Thymus (tissue), 11 donors: ENCODE data around the gene PDP2. TPM values are rescaled to one million over a fixed set of nuclear protein-coding genes. Genes with fewer than 3 reads are reported as not detected.

ENCODE experiments used
- DNase-seq, 9 donors: peaks; one replicate each; pipeline ENCODE4 v3.0.0-alpha.2; 2013; ENCODE audit warnings: low spot score in 9 of 9, low read depth in 6 of 9, missing footprints in 1 of 9
- H3K27ac ChIP-seq, 2 donors: one replicate each; pipeline ENCODE4 v1.5.1; 2013; ENCODE audit warnings: control low read depth in 1 of 2, low read depth in 1 of 2, low read length in 1 of 2, mild to moderate bottlenecking in 1 of 2, moderate library complexity in 1 of 2
- H3K27me3 ChIP-seq, 2 donors: one replicate each; pipeline ENCODE4 v1.5.1; 2013; ENCODE audit warnings: low read length in 1 of 2; ENCODE audit not compliant: control insufficient read depth in 2 of 2, insufficient read depth in 1 of 2
- H3K36me3 ChIP-seq, 2 donors: one replicate each; pipeline ENCODE4 v1.5.1; 2013; ENCODE audit warnings: low read length in 1 of 2, mild to moderate bottlenecking in 1 of 2, moderate library complexity in 1 of 2; ENCODE audit not compliant: control insufficient read depth in 2 of 2, insufficient read depth in 2 of 2
- H3K4me1 ChIP-seq, 2 donors: one replicate each; pipeline ENCODE4 v1.5.1; 2013; ENCODE audit warnings: low read length in 2 of 2; ENCODE audit not compliant: control insufficient read depth in 2 of 2, insufficient read depth in 2 of 2
- H3K4me3 ChIP-seq, 2 donors: one replicate each; pipeline ENCODE4 v1.5.1; 2013; ENCODE audit warnings: low read length in 2 of 2, control low read depth in 1 of 2, mild to moderate bottlenecking in 1 of 2
- H3K9me3 ChIP-seq, 2 donors: one replicate each; pipeline ENCODE4 v1.5.1; 2013; ENCODE audit warnings: low read length in 1 of 2, mild to moderate bottlenecking in 1 of 2; ENCODE audit not compliant: control insufficient read depth in 2 of 2, insufficient read depth in 1 of 2
- WGBS: extraction: QIAGEN DNeasy Blood & Tissue Kit; methylation state at CpG from one replicate; pipeline ENCODE4 v1.1.7; 2013; 5-methylcytosine and 5-hydroxymethylcytosine counted together
- polyA plus RNA-seq: library from polyadenylated mRNA; stranded (reverse); fragments of 200-250 nt; gene quantifications from one replicate; pipeline ENCODE4 v1.2.3, GENCODE V29; 2013
- total RNA-seq: library from RNA; stranded (reverse); fragments of 120-200 nt; gene quantifications from one replicate; pipeline ENCODE4 v1.2.4, GENCODE V29; 2013
- donor health status: healthy.

The PDP2 gene
- total and polyA plus RNA-seq, 2 donors: 2.5 to 2.8 TPM

GRCh38 chr16:66849549-66849948, 30.8 kb upstream of the PDP2 start:
- no peaks in the 10 kb centered on the region for H3K9me3 ChIP-seq
- no peak for DNase-seq
- no peak overlapping the region for H3K4me3 ChIP-seq
- WGBS: 95% methylated on average over 4 of the region's 4 CpGs
- no peaks in the 10 kb centered on the region for H3K36me3 ChIP-seq
- peaks cover 22 to 52% of the 10 kb centered on the region in 2 donors for H3K27me3 ChIP-seq
- no peaks in the 10 kb centered on the region for H3K4me1 ChIP-seq
- no peak overlapping the region for H3K27ac ChIP-seq

GRCh38 chr16:66850115-66850815, 30.1 kb upstream of the PDP2 start:
- Histone ChIP-seq H3K4me1 (no peaks in the 10 kb centered on the region), H3K4me3 (no peak overlapping the region), H3K27ac (no peak overlapping the region), H3K36me3 (no peaks in the 10 kb centered on the region), H3K27me3 (peaks cover 15 to 44% of the 10 kb centered on the region in 2 donors), H3K9me3 (no peaks in the 10 kb centered on the region)
- WGBS: 93% methylated on average over 14 of the region's 14 CpGs
- DNase-seq: no peak

GRCh38 chr16:66851166-66851964, 28.9 kb upstream of the PDP2 start:
- Histone ChIP-seq H3K4me1 (no peaks in the 10 kb centered on the region), H3K36me3 (no peaks in the 10 kb centered on the region), H3K9me3 (no peaks in the 10 kb centered on the region), H3K27me3 (peaks cover 8 to 33% of the 10 kb centered on the region in 2 donors), H3K4me3 (no peak overlapping the region), H3K27ac (no peak overlapping the region)
- 96% methylated on average over 13 of the region's 13 CpGs for WGBS
- DNase-seq: no peak

- Histone ChIP-seq H3K36me3 (no peaks in the 10 kb centered on the region), H3K27ac (no peak overlapping the region), H3K4me3 (no peak overlapping the region), H3K27me3 (peaks cover 2 to 16% of the 10 kb centered on the region in 2 donors), H3K9me3 (no peaks in the 10 kb centered on the region), H3K4me1 (no peaks in the 10 kb centered on the region)
- no peak for DNase-seq
- WGBS: 55% methylated on average over 15 of the region's 15 CpGs
These were observed 26.8 kb upstream of the PDP2 start for GRCh38 chr16:66853261-66854139.

- WGBS: 97% methylated on average over 6 of the region's 6 CpGs
- Histone ChIP-seq H3K36me3 (no peaks in the 10 kb centered on the region), H3K27me3 (peaks cover 2 to 7% of the 10 kb centered on the region in 2 donors), H3K4me1 (no peaks in the 10 kb centered on the region), H3K9me3 (no peaks in the 10 kb centered on the region), H3K27ac (no peak overlapping the region), H3K4me3 (no peak overlapping the region)
- DNase-seq: no peak
These were observed 24.1 kb upstream of the PDP2 start for GRCh38 chr16:66856184-66856730.

- DNase-seq: no peak
- WGBS: 99% methylated on average over 2 of the region's 2 CpGs
These were observed 23.5 kb upstream of the PDP2 start for GRCh38 chr16:66856801-66857200.

GRCh38 chr16:66857437-66857836, 22.9 kb upstream of the PDP2 start:
- H3K4me1 ChIP-seq: no peaks in the 10 kb centered on the region
- no peak overlapping the region for H3K27ac ChIP-seq
- H3K9me3 ChIP-seq: no peaks in the 10 kb centered on the region
- WGBS: 91% methylated on average over 6 of the region's 6 CpGs
- H3K36me3 ChIP-seq: no peaks in the 10 kb centered on the region
- H3K27me3 ChIP-seq: peaks cover 2 to 7% of the 10 kb centered on the region in 2 donors
- H3K4me3 ChIP-seq: no peak overlapping the region
- DNase-seq: no peak

More at GRCh38 chr16:66856801-66857200, 23.5 kb upstream of the PDP2 start:
- Histone ChIP-seq H3K4me1 (no peaks in the 10 kb centered on the region), H3K4me3 (no peak overlapping the region), H3K27me3 (peaks cover 2 to 7% of the 10 kb centered on the region in 2 donors), H3K36me3 (no peaks in the 10 kb centered on the region), H3K9me3 (no peaks in the 10 kb centered on the region), H3K27ac (no peak overlapping the region)

GRCh38 chr16:66858740-66859396, 21.4 kb upstream of the PDP2 start:
- no peak for DNase-seq
- Histone ChIP-seq H3K27ac (no peak overlapping the region), H3K4me1 (no peaks in the 10 kb centered on the region), H3K9me3 (no peaks in the 10 kb centered on the region), H3K27me3 (peaks cover 0 to under 1% of the 10 kb centered on the region in 2 donors), H3K36me3 (no peaks in the 10 kb centered on the region), H3K4me3 (no peak overlapping the region)
- 88% methylated on average over 4 of the region's 4 CpGs for WGBS
